Heart left ventricle (tissue), 16 donors: ENCODE measurements around the gene PEX1. TPM values are rescaled to one million over a fixed set of nuclear protein-coding genes. Genes with fewer than 3 reads are reported as not detected.
"Not testable (repeated sequence)": the region's sequence is repeated elsewhere in the genome, so short reads cannot be mapped to it uniquely, and the experiment has no call there.

Experiments
- ATAC-seq, 4 donors: fragments of 200-7000 bp; cut with Tn5 transposase; one replicate each; pipeline ENCODE4 v1.9.1; 2020 to 2022; ENCODE audit warnings: moderate library complexity in 4 of 4, mild to moderate bottlenecking in 3 of 4, moderate number of reproducible peaks in 1 of 4
- DNase-seq, 5 donors: peaks; one replicate each; pipeline ENCODE4 v3.0.0-alpha.2; 2020
- H3K27ac ChIP-seq, 12 donors: fragments of 200-600 bp; sonication (generic) in 4 of 12; one replicate each; pipeline versions ENCODE4 v1.5.0 to v1.8.0; 2016 to 2022; ENCODE audit warnings: mild to moderate bottlenecking in 2 of 12
- H3K27me3 ChIP-seq, 9 donors: fragments of 200-600 bp; sonication (generic) in 2 of 9; one replicate each; pipeline versions ENCODE4 v1.5.1 to v1.8.0; 2016 to 2022; ENCODE audit warnings: mild to moderate bottlenecking in 3 of 9
- H3K36me3 ChIP-seq, 9 donors: fragments of 200-600 bp; sonication (generic) in 2 of 9; one replicate each; pipeline versions ENCODE4 v1.5.0 to v1.8.0; 2018 to 2022; ENCODE audit warnings: mild to moderate bottlenecking in 2 of 9
- H3K4me1 ChIP-seq, 12 donors: fragments of 200-600 bp; sonication (generic) in 4 of 12; one replicate each; pipeline versions ENCODE4 v1.5.0 to v1.8.0; 2016 to 2022; ENCODE audit warnings: mild to moderate bottlenecking in 3 of 12
- H3K4me3 ChIP-seq, 12 donors: fragments of 200-600 bp; sonication (generic) in 4 of 12; one replicate each; pipeline versions ENCODE4 v1.5.0 to v1.8.0; 2017 to 2022; ENCODE audit warnings: mild to moderate bottlenecking in 9 of 12, moderate library complexity in 4 of 12
- H3K9me3 ChIP-seq, 12 donors: fragments of 200-600 bp; sonication (generic) in 4 of 12; one replicate each; pipeline versions ENCODE4 v1.5.0 to v1.8.0; 2016 to 2022; ENCODE audit warnings: mild to moderate bottlenecking in 1 of 12
- POLR2A ChIP-seq, 2 donors: fragments of 450-650 bp; IDR thresholded peaks; one replicate each; pipeline ENCODE4 v1.6.1; 2017; ENCODE audit warnings: antibody characterized with exemption in 2 of 2, mild to moderate bottlenecking in 2 of 2, moderate library complexity in 2 of 2
- WGBS, 4 donors: extraction: QIAGEN DNeasy Blood & Tissue Kit in 2 of 4; methylation state at CpG; one replicate each; pipeline versions ENCODE4 v1.1.5 to v1.1.7; 2013 to 2018; 5-methylcytosine and 5-hydroxymethylcytosine counted together
- intact Hi-C, 10 donors: fragments of 100-400 bp; cut with DNase I; formaldehyde crosslinking; loops; one replicate each; pipeline versions ENCODE4 v1.11.1 to v1.14.2; 2022
- polyA plus RNA-seq, 2 donors: library from polyadenylated mRNA; stranded (reverse); fragments of 200-250 nt; gene quantifications; one replicate each; pipeline ENCODE4 v1.2.3, GENCODE V29; 2013
- total RNA-seq, 9 donors: library from RNA; depleted of rRNA in 2 of 9; stranded (reverse); fragments of >200 nt in 2 of 9; fragmentation: NEBNext Ultra II Directional in 3 of 9; extraction: Animal tissue kit (Norgen Biotek cat#: 25700) in 3 of 9; gene quantifications; one replicate each; pipeline versions ENCODE4 v1.1.0 to v1.2.4, GENCODE V29; 2016 to 2023
- TF ChIP-seq, protein P1 (sequence below), 12 donors: fragments of 200-600 bp; sonication (generic) in 4 of 12; IDR thresholded peaks; one replicate each; pipeline versions ENCODE4 v1.5.0 to v1.8.0; 2018 to 2022; ENCODE audit warnings: antibody characterized with exemption in 12 of 12, mild to moderate bottlenecking in 5 of 12
- donor health status: ischemic (EF 13 %, LVEDD 7.1; RV severe dilation, severe dysfunction).
- donor health status: healthy with polysubstance abuse.
- donor health status: DM: no; HTN: yes; CAD: no.
- donor health status: DM: no; HTN: no; CAD: no.
- donor health status: ischemic (EF 25% LVEDD 6.9; RV normal size, moderate dysfunction).
- donor health status: ischemic (EF 25% LVEDD 5.7; RV mildly dilated, moderate dysfunction).
- donor health status: healthy.
- donor health status: DM: yes; HTN: yes; CAD: no.
- donor health status: ischemic (EF 35%, LVEDD 5.7; RV mildly dilated, moderate dysfunction).
- donor health status: nonischemic (EF 11% LVEDD 7.7; RV severe dilation, severe dysfunction).
- donor health status: DM: yes; HTN: yes; CAD: no.
- donor health status: PGD.
- donor health status: ischemic (EF 29% LVEDD 5.4; RV normal size, mild dysfunction).
- donor health status: nonischemic (EF 23%, LVEDD 6.1; RV moderate dilation, normal function).

Gene PEX1
- total and polyA plus RNA-seq, 11 donors, result 4.8 to 19.9 (median 15.0) TPM

DNA sequence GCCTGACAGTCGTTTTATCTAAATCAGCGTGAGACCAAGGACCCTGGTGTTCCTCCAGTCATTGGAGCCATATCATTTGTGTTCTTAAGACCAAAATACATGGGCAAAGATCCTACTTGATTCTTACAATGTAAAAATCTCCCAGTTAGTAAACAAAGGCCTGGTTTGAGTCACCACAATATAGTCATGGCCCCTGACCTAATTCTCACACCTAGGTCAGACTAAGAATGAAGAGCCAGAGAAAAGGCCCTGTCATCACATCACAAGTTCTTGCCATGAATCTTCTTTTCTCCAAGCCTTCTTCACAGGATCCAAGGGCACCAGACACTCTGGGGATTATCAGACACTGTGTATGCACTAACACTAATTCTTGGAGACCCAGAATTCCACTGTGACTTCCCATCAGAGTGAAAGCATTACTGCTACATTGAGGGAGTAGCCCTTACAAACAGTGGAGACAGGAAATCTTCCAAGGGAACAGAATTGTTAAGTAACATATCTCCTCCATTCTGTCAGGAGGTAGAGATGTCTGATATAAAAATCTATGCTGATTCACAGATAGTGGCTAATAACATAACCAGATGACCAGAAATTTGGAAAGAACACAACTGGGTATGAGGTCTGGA is 42.9 kb downstream of the PEX1 start:
- ATAC-seq, result peak in 3 of 4 donors; percentile 36 to 59 (median 58)
- no peak for TF ChIP-seq POLR2A (IDR thresholded peaks at IDR 0.05)
- TF ChIP-seq, protein P1, sequence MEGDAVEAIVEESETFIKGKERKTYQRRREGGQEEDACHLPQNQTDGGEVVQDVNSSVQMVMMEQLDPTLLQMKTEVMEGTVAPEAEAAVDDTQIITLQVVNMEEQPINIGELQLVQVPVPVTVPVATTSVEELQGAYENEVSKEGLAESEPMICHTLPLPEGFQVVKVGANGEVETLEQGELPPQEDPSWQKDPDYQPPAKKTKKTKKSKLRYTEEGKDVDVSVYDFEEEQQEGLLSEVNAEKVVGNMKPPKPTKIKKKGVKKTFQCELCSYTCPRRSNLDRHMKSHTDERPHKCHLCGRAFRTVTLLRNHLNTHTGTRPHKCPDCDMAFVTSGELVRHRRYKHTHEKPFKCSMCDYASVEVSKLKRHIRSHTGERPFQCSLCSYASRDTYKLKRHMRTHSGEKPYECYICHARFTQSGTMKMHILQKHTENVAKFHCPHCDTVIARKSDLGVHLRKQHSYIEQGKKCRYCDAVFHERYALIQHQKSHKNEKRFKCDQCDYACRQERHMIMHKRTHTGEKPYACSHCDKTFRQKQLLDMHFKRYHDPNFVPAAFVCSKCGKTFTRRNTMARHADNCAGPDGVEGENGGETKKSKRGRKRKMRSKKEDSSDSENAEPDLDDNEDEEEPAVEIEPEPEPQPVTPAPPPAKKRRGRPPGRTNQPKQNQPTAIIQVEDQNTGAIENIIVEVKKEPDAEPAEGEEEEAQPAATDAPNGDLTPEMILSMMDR (IDR thresholded peaks at IDR 0.05), result no peak
- Histone ChIP-seq H3K9me3 (no peaks in the 10 kb centered on the region), H3K27me3 (no peaks in the 10 kb centered on the region), H3K4me1 (peaks cover 0 to 8% (median 0%) of the 10 kb centered on the region in 12 donors), H3K27ac (peak overlapping the region in 3 of 12 donors; percentile 13 to 47 (median 20)), H3K4me3 (no peak overlapping the region), H3K36me3 (peaks cover 2 to 60% (median 49%) of the 10 kb centered on the region in 9 donors)
- no peak for DNase-seq
- 81 to 91% (median 88%) methylated on average over 2 of the region's 2 CpGs for WGBS, 4 donors
- intact Hi-C loops, result no loop called here

DNA sequence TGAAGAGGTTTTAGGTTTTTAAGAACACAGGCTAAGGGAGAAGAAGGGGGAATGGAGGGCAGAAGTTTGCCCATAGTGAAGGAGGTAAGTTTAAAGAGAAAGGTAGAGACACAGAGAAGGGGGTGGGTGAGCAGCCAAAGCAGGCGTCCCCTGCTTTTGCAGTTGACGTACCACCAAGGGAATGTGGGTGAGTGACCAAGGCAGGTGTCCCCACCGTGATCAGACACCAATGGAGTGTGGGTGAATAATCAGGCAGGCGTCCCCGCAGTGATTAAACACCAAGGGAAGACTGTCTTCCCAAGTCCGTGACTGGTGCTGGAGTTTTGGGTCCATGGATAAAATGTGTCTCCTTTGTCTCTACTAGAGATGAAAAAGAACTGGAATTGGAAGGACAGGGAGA is 44.1 kb downstream of the PEX1 start:
- 94 to 96% (median 94%) methylated on average over 6 of the region's 6 CpGs for WGBS, 4 donors
- H3K9me3 ChIP-seq, DNase-seq, ATAC-seq, H3K27me3 ChIP-seq, H3K4me1 ChIP-seq, H3K27ac ChIP-seq, intact Hi-C loops, H3K4me3 ChIP-seq: not testable (repeated sequence)
- peaks cover 2 to 52% (median 39%) of the 10 kb centered on the region in 9 donors for H3K36me3 ChIP-seq

DNA sequence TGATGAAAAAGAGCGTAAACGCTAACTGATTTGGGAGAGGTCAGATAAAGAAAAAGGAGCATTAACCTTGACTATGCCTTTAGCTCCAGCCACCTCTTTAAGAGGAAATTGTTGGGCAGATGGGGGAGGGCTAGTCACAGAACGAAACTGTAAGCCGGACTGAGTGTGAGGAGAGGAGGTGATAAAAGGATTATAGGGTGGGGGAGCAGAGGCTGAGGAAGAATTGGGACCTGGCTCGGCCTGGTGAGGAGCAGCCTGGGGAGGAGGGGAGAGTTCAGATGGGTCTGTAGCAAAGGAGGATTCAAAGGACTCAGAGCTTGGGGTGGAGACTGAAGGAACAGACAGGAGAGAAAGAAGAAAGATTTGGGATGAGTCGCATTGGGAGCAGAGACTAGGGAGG is 44.7 kb downstream of the PEX1 start:
- 69 to 70% (median 69%) methylated on average over 6 of the region's 6 CpGs for WGBS, 4 donors
- DNase-seq, H3K27me3 ChIP-seq, H3K4me1 ChIP-seq, H3K9me3 ChIP-seq, intact Hi-C loops, ATAC-seq, H3K4me3 ChIP-seq, H3K27ac ChIP-seq: not testable (repeated sequence)
- peaks cover 2 to 47% (median 33%) of the 10 kb centered on the region in 9 donors for H3K36me3 ChIP-seq

DNA sequence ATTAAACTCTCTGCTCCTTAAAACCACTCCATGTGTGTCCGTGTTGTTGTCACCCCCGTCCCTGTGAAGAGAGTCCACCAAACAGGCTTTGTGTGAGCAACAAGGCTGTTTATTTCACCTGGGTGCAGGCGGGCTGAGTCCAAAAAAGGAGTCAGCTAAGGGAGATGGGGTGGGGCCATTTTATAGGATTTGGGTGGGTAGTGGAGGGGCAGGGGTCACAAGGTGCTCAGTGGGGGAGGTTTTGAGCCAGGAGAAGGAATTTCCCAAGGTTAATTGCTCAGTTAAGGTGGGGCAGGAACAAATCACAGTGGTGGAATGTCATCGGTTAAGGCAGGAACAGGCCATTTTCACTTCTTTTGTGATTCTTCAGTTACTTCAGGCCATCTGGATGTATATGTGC is 49.2 kb downstream of the PEX1 start:
- intact Hi-C loops, H3K9me3 ChIP-seq, H3K27ac ChIP-seq, DNase-seq, ATAC-seq, H3K4me3 ChIP-seq, H3K27me3 ChIP-seq, H3K4me1 ChIP-seq: not testable (repeated sequence)
- H3K36me3 ChIP-seq, result peaks cover 0 to 27% (median 15%) of the 10 kb centered on the region in 9 donors
- 92 to 95% (median 94%) methylated on average over 4 of the region's 4 CpGs for WGBS, 4 donors

DNA sequence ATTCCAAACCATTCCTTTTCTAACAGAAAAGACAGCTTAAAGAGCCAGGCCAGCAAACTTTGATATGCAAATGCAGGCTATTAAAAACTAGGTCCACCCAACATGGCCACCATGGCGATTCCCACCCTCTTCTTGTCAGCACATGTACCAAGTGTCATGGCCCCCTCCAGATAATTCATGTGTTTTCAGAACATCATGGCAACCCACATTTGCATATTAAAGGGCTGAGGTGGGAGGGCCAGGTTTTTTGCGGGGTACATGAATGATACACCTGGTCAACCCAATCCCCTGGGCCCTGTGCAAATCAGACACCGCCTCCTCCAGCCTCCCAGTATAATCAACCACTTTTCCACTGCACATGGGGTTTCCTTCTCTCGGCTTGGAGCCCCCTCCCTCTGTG is 49.6 kb downstream of the PEX1 start:
- TF ChIP-seq, protein P1 (IDR thresholded peaks at IDR 0.05), result no peak
- TF ChIP-seq POLR2A (IDR thresholded peaks at IDR 0.05), result no peak
- H3K9me3 ChIP-seq, result no peaks in the 10 kb centered on the region
- no peak overlapping the region for H3K4me3 ChIP-seq
- WGBS, 4 donors, result 94 to 99% (median 97%) methylated on average over 4 of the region's 4 CpGs
- no peaks in the 10 kb centered on the region for H3K27me3 ChIP-seq
- H3K36me3 ChIP-seq, result peaks cover 0 to 27% (median 15%) of the 10 kb centered on the region in 9 donors
- no peaks in the 10 kb centered on the region for H3K4me1 ChIP-seq
- intact Hi-C loops, result no loop called here
- DNase-seq (no peak), ATAC-seq (no peak)
- no peak overlapping the region for H3K27ac ChIP-seq

DNA sequence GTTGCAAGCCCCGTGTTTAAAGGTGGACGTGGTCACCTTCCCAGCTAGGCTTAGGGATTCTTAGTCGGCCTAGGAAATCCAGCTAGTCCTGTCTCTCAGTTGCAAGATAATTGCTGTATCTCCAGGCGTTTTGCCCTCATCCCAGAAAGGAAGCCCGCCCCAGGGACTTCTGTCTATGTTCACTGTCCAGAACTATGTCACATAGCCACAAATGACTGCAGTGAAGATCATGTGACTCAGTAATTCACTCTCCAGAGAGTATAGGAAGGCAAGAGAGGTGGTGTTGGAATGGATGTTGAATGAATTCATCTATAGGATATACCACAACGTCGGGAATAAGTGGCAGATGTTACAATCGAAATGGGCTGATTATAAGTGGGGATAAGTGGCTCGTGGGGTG is 50.2 kb downstream of the PEX1 start:
- no peak for DNase-seq
- no peaks in the 10 kb centered on the region for H3K4me1 ChIP-seq
- ATAC-seq, result no peak
- TF ChIP-seq, protein P1 (IDR thresholded peaks at IDR 0.05), result no peak
- TF ChIP-seq POLR2A (IDR thresholded peaks at IDR 0.05), result no peak
- 86 to 91% (median 88%) methylated on average over 9 of the region's 9 CpGs for WGBS, 4 donors
- intact Hi-C loops, result no loop called here
- peaks cover 0 to 28% (median 15%) of the 10 kb centered on the region in 9 donors for H3K36me3 ChIP-seq
- H3K9me3 ChIP-seq, result no peaks in the 10 kb centered on the region
- H3K27ac ChIP-seq, result no peak overlapping the region
- no peak overlapping the region for H3K4me3 ChIP-seq
- H3K27me3 ChIP-seq, result no peaks in the 10 kb centered on the region

DNA sequence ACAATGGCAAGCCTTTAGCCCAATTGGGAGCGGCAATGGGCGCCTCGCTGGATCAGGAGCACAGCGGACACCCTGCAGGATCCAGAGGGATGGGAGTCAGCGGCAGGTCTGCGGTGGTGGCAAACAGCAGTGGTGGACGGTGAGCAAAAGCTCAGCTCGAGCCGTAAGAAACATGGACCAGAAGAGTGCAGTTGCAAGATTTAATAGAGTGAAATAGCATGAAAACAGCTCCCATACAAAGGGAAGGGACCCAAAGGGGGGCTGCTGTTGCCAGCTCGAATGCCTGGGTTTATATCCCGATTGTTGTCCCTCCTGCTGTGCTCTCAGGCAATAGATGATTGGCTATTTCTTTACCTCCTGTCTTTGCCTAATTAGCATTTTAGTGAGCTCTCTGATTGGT is 50.6 kb downstream of the PEX1 start, which contains the start of gene ERVW-1:
Gene ERVW-1, minus strand, starts transcription at position 266 of the 400 bp plus-strand sequence. CDS start 7,565 bp downstream, outside the sequence.
- H3K36me3 ChIP-seq, result peaks cover 0 to 31% (median 18%) of the 10 kb centered on the region in 9 donors
- H3K9me3 ChIP-seq, intact Hi-C loops, DNase-seq, H3K4me1 ChIP-seq, H3K27me3 ChIP-seq, H3K27ac ChIP-seq, H3K4me3 ChIP-seq, ATAC-seq: not testable (repeated sequence)
- 93 to 95% (median 94%) methylated on average over 11 of the region's 11 CpGs for WGBS, 4 donors

DNA sequence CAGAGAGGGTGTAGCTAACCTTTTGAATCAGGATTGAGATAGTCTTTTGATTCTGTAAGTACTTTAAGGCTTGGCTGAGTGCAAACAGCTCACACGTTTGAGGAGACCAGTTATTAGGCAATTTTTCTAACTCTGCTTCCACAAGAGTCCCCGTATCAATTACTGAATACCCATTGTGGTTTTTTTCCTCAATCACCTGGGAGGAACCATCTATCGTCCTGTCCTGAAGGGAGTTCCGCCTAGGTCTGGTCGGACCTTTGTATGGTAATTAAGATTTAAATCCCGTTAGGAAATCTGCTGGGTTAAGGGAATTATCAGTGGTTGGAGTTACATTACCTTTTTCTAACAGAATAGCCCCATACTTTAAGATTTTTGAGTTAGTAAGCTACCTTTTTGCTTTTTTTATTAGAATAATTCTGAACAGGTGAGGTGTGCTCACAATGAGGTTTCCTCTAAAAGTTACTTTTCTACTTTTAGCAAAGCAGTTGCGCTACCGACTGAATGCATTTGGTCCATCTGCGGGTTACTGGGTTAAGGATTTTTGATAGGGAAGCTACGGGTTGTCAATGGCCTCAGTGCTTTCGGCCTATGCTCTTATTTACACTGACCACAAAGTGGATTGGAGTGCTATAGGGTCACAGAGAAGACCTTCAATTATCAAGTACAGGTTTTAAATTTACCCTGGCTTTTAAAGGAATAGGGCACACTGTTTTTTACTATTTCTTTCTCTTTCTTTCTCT is 52.3 kb downstream of the PEX1 start:
- DNase-seq, H3K4me1 ChIP-seq, ATAC-seq, H3K9me3 ChIP-seq, H3K27me3 ChIP-seq, H3K27ac ChIP-seq, H3K4me3 ChIP-seq, intact Hi-C loops: not testable (repeated sequence)
- H3K36me3 ChIP-seq, result peaks cover 0 to 45% (median 20%) of the 10 kb centered on the region in 9 donors
- WGBS, 4 donors, result 93 to 96% (median 95%) methylated on average over 11 of the region's 11 CpGs
